Measurements from ENCODE around the gene APBA2.
"Not testable (repeated sequence)": the region's sequence is repeated elsewhere in the genome, so short reads cannot be mapped to it uniquely, and the experiment has no call there.

The APBA2 gene

GRCh38 chr15:28879551-28879950, 6.2 kb upstream of the APBA2 start:
- no peak for DNase-seq

- no peak for DNase-seq
Observed at GRCh38 chr15:28880680-28881079, 5.1 kb upstream of the APBA2 start.

- DNase-seq = no peak
Observed at GRCh38 chr15:28881170-28881569, 4.6 kb upstream of the APBA2 start.

- DNase-seq = no peak
Observed at GRCh38 chr15:28881600-28881999, 4.2 kb upstream of the APBA2 start.

GRCh38 chr15:28884151-28884940, 1.4 kb upstream of the APBA2 start:
- DNase-seq = no peak

GRCh38 chr15:28885128-28885629, 595 bp upstream of the APBA2 start:
- no peak for DNase-seq

- DNase-seq = no peak
Observed at GRCh38 chr15:28886431-28887338, 911 bp downstream of the APBA2 start.

- no peak for DNase-seq
Observed at GRCh38 chr15:28887339-28888174, 1.8 kb downstream of the APBA2 start.

- DNase-seq = no peak
Observed at GRCh38 chr15:28888302-28888894, 2.6 kb downstream of the APBA2 start.

- DNase-seq = no peak
Observed at GRCh38 chr15:28888900-28889299, 3.1 kb downstream of the APBA2 start.

GRCh38 chr15:28889346-28889745, 3.6 kb downstream of the APBA2 start:
- DNase-seq = no peak

- not testable (repeated sequence) for DNase-seq
Observed at GRCh38 chr15:28889871-28890270, 4.1 kb downstream of the APBA2 start.

- not testable (repeated sequence) for DNase-seq
Observed at GRCh38 chr15:28890291-28890690, 4.5 kb downstream of the APBA2 start.

- no peak for DNase-seq
Observed at GRCh38 chr15:28890711-28891495, 5.1 kb downstream of the APBA2 start.

- no peak for DNase-seq
Observed at GRCh38 chr15:28891588-28891987, 5.8 kb downstream of the APBA2 start.

- no peak for DNase-seq
Observed at GRCh38 chr15:28892789-28893610, 7.2 kb downstream of the APBA2 start.

- DNase-seq = no peak
Observed at GRCh38 chr15:28894631-28895030, 8.9 kb downstream of the APBA2 start.

- no peak for DNase-seq
Observed at GRCh38 chr15:28895146-28895545, 9.4 kb downstream of the APBA2 start.

- no peak for DNase-seq
Observed at GRCh38 chr15:28895566-28895965, 9.8 kb downstream of the APBA2 start.

GRCh38 chr15:28896951-28897350, 11.2 kb downstream of the APBA2 start:
- no peak for DNase-seq
